ENCODE results near the gene MBNL1. TPM values are rescaled to one million over a fixed set of nuclear protein-coding genes. Genes with fewer than 3 reads are reported as not detected.

Gene MBNL1
- total and polyA plus RNA-seq, 2 donors: 113 to 300 TPM

GRCh38 chr3:152316318-152316717 lies 47.6 kb downstream of the MBNL1 start:
- WGBS: 94% methylated on average over 1 of the region's 1 CpG
- no peak overlapping the region for H3K27ac ChIP-seq (ENCODE audit: low read depth)
- no peaks in the 10 kb centered on the region for H3K4me1 ChIP-seq (ENCODE audit: insufficient read depth)
- H3K36me3 ChIP-seq (ENCODE audit: insufficient read depth): no peaks in the 10 kb centered on the region
- no peak for DNase-seq (ENCODE audit: extremely low spot score)
- no peak overlapping the region for H3K4me3 ChIP-seq (ENCODE audit: low read depth, low read length)

GRCh38 chr3:152317184-152317583 lies 48.5 kb downstream of the MBNL1 start:
- no peak overlapping the region for H3K4me3 ChIP-seq (ENCODE audit: low read depth, low read length)
- 90% methylated on average over 4 of the region's 4 CpGs for WGBS
- H3K27ac ChIP-seq (ENCODE audit: low read depth): no peak overlapping the region
- no peaks in the 10 kb centered on the region for H3K36me3 ChIP-seq (ENCODE audit: insufficient read depth)
- no peaks in the 10 kb centered on the region for H3K4me1 ChIP-seq (ENCODE audit: insufficient read depth)
- DNase-seq (ENCODE audit: extremely low spot score): no peak

DNA sequence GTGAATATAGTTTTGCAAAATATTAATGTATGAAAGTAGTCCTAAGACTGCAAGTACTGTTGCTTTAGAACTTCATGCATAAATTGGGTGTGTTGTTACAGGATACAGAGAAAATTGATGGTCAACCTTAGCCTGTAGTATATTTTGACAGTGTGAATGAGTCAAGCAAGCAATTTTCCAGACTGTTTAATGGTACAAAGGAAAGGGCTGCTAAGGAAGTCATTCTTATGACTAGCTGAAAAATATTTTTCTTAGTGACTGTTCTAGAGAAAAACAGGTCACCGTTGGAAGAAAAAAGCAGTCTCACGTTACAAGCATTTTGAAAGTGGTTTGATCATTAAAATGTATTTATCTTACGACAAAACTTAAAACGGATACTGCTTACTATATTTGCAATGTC lies 49.2 kb downstream of the MBNL1 start:
- 53% methylated on average over 4 of the region's 4 CpGs for WGBS
- Histone ChIP-seq H3K4me3 (ENCODE audit: low read depth, low read length) (no peak overlapping the region), H3K36me3 (ENCODE audit: insufficient read depth) (no peaks in the 10 kb centered on the region), H3K4me1 (ENCODE audit: insufficient read depth) (no peaks in the 10 kb centered on the region), H3K27ac (ENCODE audit: low read depth) (no peak overlapping the region)
- no peak for DNase-seq (ENCODE audit: extremely low spot score)

DNA sequence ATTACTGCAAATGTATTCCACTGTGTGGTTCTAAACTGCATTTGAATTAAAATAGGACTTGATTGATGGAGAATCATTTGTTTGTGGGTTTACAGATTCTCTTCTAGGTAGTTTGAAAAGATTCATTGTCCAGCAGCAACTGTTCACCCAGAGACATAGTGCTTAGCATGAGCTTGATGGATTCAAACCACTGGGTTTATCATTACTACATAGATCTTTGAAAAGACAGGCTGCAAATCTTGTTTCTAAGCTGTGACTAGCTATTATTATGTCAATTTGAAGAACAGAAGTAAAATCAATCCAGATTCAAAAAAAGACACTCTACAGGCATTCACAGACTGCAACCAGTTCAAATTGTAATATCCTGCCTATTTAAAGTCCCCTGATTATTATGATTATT lies 49.8 kb downstream of the MBNL1 start:
- Histone ChIP-seq H3K36me3 (ENCODE audit: insufficient read depth) (no peaks in the 10 kb centered on the region), H3K4me1 (ENCODE audit: insufficient read depth) (no peaks in the 10 kb centered on the region), H3K4me3 (ENCODE audit: low read depth, low read length) (no peak overlapping the region), H3K27ac (ENCODE audit: low read depth) (no peak overlapping the region)
- DNase-seq (ENCODE audit: extremely low spot score): no peak

DNA sequence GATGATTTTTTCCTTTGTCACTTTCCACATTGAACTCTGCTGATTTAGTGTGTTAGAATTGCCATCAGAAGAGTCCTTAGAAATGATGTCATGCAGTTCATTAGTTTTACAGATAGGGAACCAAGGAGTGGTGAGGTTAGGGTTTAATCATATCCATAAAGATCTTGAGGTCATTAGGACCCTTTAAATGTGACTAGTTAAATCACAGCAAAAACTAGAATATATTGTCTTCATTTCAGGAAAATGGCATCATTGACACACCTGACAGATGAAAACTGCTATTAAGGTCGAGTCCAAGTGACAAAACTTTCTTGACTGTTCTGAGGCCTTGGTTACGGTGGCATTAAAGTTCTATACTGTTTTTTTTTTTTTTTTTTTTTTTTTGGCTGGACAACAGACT lies 50.5 kb downstream of the MBNL1 start:
- Histone ChIP-seq H3K27ac (ENCODE audit: low read depth) (no peak overlapping the region), H3K4me1 (ENCODE audit: insufficient read depth) (no peaks in the 10 kb centered on the region), H3K4me3 (ENCODE audit: low read depth, low read length) (no peak overlapping the region), H3K36me3 (ENCODE audit: insufficient read depth) (no peaks in the 10 kb centered on the region)
- no peak for DNase-seq (ENCODE audit: extremely low spot score)
- WGBS: 84% methylated on average over 2 of the region's 2 CpGs

DNA sequence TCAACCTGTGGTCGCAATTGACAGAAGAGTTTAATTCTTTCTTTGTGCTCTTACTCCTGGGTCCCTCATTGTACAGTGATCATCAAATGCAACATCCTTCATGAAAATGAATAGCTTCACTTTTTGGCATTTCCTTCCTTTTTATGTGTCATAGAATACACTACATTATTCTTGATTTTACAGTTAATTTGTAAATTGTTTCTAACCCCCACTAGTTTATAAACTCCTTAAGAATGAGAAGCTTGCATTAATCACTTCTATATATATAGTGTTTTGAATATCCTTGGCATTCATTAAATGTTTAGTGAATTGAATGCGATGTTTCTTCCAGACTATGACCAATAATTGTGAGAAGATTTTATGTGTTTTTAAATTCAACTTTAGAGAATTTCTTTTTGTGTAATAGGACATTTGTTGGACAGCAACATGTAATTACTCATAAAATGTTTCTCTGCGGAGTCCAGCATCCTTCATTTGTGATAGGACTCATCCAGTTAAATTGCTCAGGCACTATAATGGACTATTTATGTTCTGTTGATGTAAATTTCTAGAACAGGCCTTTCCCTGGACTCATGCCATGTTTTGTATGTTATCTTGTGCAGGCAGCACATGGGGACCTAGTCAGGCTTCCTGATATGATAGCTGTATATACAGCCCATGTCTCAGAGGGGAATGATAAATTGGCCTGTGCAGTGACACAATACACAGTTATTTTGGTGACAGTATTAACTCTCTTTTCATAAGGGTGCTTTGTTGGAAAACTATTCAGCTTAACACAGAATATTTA lies 51.3 kb downstream of the MBNL1 start:
- Histone ChIP-seq H3K27ac (ENCODE audit: low read depth) (no peak overlapping the region), H3K36me3 (ENCODE audit: insufficient read depth) (no peaks in the 10 kb centered on the region), H3K4me3 (ENCODE audit: low read depth, low read length) (no peak overlapping the region), H3K4me1 (ENCODE audit: insufficient read depth) (no peaks in the 10 kb centered on the region)
- DNase-seq (ENCODE audit: extremely low spot score): peak; percentile 39
- 68% methylated on average over 3 of the region's 3 CpGs for WGBS

DNA sequence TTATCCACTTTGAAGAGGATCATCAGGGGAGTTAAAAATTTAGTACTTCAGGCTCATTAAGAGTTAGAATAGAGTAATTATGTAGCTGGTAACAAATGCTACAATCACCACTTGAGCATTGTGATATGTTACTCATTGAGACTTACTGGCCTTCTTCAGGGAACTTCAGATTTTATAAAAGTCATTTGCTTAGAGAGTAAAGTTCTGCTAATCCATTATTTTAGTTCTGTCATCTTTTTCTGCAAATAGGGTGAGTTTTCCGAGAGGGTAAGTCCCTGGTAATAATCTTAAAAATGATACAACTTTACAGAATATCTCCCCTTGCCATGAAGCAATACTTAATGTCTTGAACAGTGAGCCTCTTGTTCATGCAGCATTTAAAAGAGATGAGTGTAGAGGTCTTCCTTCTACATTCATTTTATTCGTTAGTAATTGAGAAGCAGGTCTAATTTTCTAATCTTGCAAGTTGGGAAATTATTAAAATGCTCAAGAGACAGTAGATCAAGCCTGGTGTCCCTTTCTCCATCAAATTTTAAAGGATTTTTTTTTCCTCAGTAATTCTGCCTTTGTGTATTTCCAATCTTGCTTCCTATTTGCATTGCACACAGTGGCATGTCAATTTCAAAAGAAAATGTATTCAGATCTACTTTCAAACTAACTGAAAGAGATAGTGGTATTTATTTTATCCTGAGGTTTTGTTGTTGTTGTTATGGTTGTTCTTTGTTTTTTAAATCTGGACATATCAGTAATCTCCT lies 52.6 kb downstream of the MBNL1 start:
- no peak for DNase-seq (ENCODE audit: extremely low spot score)
- Histone ChIP-seq H3K36me3 (ENCODE audit: insufficient read depth) (no peaks in the 10 kb centered on the region), H3K27ac (ENCODE audit: low read depth) (no peak overlapping the region), H3K4me1 (ENCODE audit: insufficient read depth) (no peaks in the 10 kb centered on the region), H3K4me3 (ENCODE audit: low read depth, low read length) (no peak overlapping the region)
- WGBS: 75% methylated on average over 2 of the region's 2 CpGs

- 50% methylated on average over 2 of the region's 2 CpGs for WGBS
- H3K4me3 ChIP-seq (ENCODE audit: low read depth, low read length): no peak overlapping the region
- H3K36me3 ChIP-seq (ENCODE audit: insufficient read depth): no peaks in the 10 kb centered on the region
- no peaks in the 10 kb centered on the region for H3K4me1 ChIP-seq (ENCODE audit: insufficient read depth)
- H3K27ac ChIP-seq (ENCODE audit: low read depth): no peak overlapping the region
- DNase-seq (ENCODE audit: extremely low spot score): no peak
These were observed 53.2 kb downstream of the MBNL1 start for GRCh38 chr3:152321955-152322377.

- Histone ChIP-seq H3K27ac (ENCODE audit: low read depth) (no peak overlapping the region), H3K4me3 (ENCODE audit: low read depth, low read length) (no peak overlapping the region), H3K36me3 (ENCODE audit: insufficient read depth) (no peaks in the 10 kb centered on the region), H3K4me1 (ENCODE audit: insufficient read depth) (no peaks in the 10 kb centered on the region)
- DNase-seq (ENCODE audit: extremely low spot score): no peak
- 9% methylated on average over 1 of the region's 1 CpG for WGBS
These were observed 54.0 kb downstream of the MBNL1 start for GRCh38 chr3:152322756-152323155.

- 63% methylated on average over 4 of the region's 4 CpGs for WGBS
- no peaks in the 10 kb centered on the region for H3K36me3 ChIP-seq (ENCODE audit: insufficient read depth)
- DNase-seq (ENCODE audit: extremely low spot score): no peak
- H3K4me1 ChIP-seq (ENCODE audit: insufficient read depth): no peaks in the 10 kb centered on the region
- peak overlapping the region; percentile 5 for H3K27ac ChIP-seq (ENCODE audit: low read depth)
- H3K4me3 ChIP-seq (ENCODE audit: low read depth, low read length): no peak overlapping the region
These were observed 55.1 kb downstream of the MBNL1 start for GRCh38 chr3:152323834-152324233.

GRCh38 chr3:152325136-152325535 lies 56.4 kb downstream of the MBNL1 start:
- WGBS: 93% methylated on average over 2 of the region's 2 CpGs
- Histone ChIP-seq H3K27ac (ENCODE audit: low read depth) (no peak overlapping the region), H3K4me1 (ENCODE audit: insufficient read depth) (no peaks in the 10 kb centered on the region), H3K4me3 (ENCODE audit: low read depth, low read length) (no peak overlapping the region), H3K36me3 (ENCODE audit: insufficient read depth) (no peaks in the 10 kb centered on the region)
- DNase-seq (ENCODE audit: extremely low spot score): no peak

DNA sequence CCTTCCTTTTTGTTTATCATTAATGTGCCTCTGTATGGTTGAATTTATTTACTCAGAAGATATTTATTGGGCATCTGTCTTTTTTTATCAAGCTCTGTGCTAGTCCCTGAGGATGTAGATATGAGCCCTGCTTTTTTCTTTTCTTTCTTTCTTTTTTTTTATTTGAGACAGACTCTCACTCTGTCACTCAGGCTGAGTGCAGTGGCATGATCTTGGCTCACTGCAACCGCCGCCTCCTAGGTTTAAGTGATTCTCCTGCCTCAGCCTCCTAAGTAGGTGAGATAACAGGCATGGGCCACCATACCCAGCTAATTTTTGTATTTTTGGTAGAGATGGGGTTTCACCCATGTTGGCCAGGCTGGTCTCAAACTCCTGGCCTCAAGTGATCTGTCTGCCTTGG lies 58.5 kb downstream of the MBNL1 start:
- WGBS: 97% methylated on average over 2 of the region's 2 CpGs
- H3K36me3 ChIP-seq (ENCODE audit: insufficient read depth): no peaks in the 10 kb centered on the region

GRCh38 chr3:152328841-152329240 lies 60.1 kb downstream of the MBNL1 start:
- Histone ChIP-seq H3K27ac (ENCODE audit: low read depth) (no peak overlapping the region), H3K36me3 (ENCODE audit: insufficient read depth) (no peaks in the 10 kb centered on the region), H3K4me1 (ENCODE audit: insufficient read depth) (peaks cover 1% of the 10 kb centered on the region), H3K4me3 (ENCODE audit: low read depth, low read length) (no peak overlapping the region)
- WGBS: 13% methylated on average over 3 of the region's 3 CpGs
- peak; percentile 32 for DNase-seq (ENCODE audit: extremely low spot score)

More for the DNA sequence above, 58.5 kb downstream of the MBNL1 start:
- Histone ChIP-seq H3K4me3 (ENCODE audit: low read depth, low read length) (no peak overlapping the region), H3K4me1 (ENCODE audit: insufficient read depth) (peaks cover 1% of the 10 kb centered on the region), H3K27ac (ENCODE audit: low read depth) (no peak overlapping the region)
- DNase-seq (ENCODE audit: extremely low spot score): no peak

- Histone ChIP-seq H3K4me1 (ENCODE audit: insufficient read depth) (peaks cover 1% of the 10 kb centered on the region), H3K27ac (ENCODE audit: low read depth) (peak overlapping the region; percentile 10), H3K36me3 (ENCODE audit: insufficient read depth) (no peaks in the 10 kb centered on the region), H3K4me3 (ENCODE audit: low read depth, low read length) (no peak overlapping the region)
- DNase-seq (ENCODE audit: extremely low spot score): no peak
- WGBS: 57% methylated on average over 2 of the region's 2 CpGs
These were observed 61.8 kb downstream of the MBNL1 start for GRCh38 chr3:152330559-152330958.
